HUDEP-2 (cell line): ENCODE data around the gene CYS1.

ENCODE experiments used
- DNase-seq, 76 experiments: peaks; one replicate each; lab custom pipeline; 2025; ENCODE audit not compliant: unreplicated experiment in 76 of 76; lab: John Stamatoyannopoulos, UW

The CYS1 gene

GRCh38 chr2:10095175-10095574 lies 15.0 kb upstream of the CYS1 start:
- DNase-seq = no peak

GRCh38 chr2:10094271-10094814 lies 14.1 kb upstream of the CYS1 start:
- no peak for DNase-seq

GRCh38 chr2:10091889-10092244 lies 11.7 kb upstream of the CYS1 start:
- DNase-seq = peak in 2 of 76 experiments; percentile 11 to 26

- peak in 7 of 76 experiments; percentile 2 to 24 (median 10) for DNase-seq
Measured at GRCh38 chr2:10091182-10091888, 11.1 kb upstream of the CYS1 start.

GRCh38 chr2:10089565-10090190 lies 9.5 kb upstream of the CYS1 start:
- no peak for DNase-seq

GRCh38 chr2:10087360-10087759 lies 7.1 kb upstream of the CYS1 start:
- no peak for DNase-seq

GRCh38 chr2:10086950-10087349 lies 6.7 kb upstream of the CYS1 start:
- no peak for DNase-seq

- no peak for DNase-seq
Measured at GRCh38 chr2:10085668-10086059, 5.5 kb upstream of the CYS1 start.

- no peak for DNase-seq
Measured at GRCh38 chr2:10085043-10085667, 4.9 kb upstream of the CYS1 start.

- DNase-seq = no peak
Measured at GRCh38 chr2:10084223-10084865, 4.1 kb upstream of the CYS1 start.

GRCh38 chr2:10083692-10084211 lies 3.5 kb upstream of the CYS1 start:
- no peak for DNase-seq

- DNase-seq = no peak
Measured at GRCh38 chr2:10083046-10083445, 2.8 kb upstream of the CYS1 start.

- no peak for DNase-seq
Measured at GRCh38 chr2:10080536-10081304, 509 bp upstream of the CYS1 start.

- DNase-seq = no peak
Measured at GRCh38 chr2:10079266-10079869, 843 bp downstream of the CYS1 start.

- DNase-seq = no peak
Measured at GRCh38 chr2:10078704-10079265, 1.4 kb downstream of the CYS1 start.

GRCh38 chr2:10078001-10078400 lies 2.2 kb downstream of the CYS1 start:
- DNase-seq = no peak

GRCh38 chr2:10076988-10077527 lies 3.2 kb downstream of the CYS1 start:
- DNase-seq = no peak

- DNase-seq = no peak
Measured at GRCh38 chr2:10076511-10076910, 3.7 kb downstream of the CYS1 start.

GRCh38 chr2:10075571-10076209 lies 4.5 kb downstream of the CYS1 start:
- no peak for DNase-seq
